Measurements from ENCODE around the gene ACBD7. TPM values are rescaled to one million over a fixed set of nuclear protein-coding genes. Genes with fewer than 3 reads are reported as not detected.
A peak's percentile ranks its signal among the peaks of the same experiment; 100 is the strongest.

ACBD7 gene
- total RNA-seq, 1 experiment from 2014 or later = 9.1 TPM

DNA sequence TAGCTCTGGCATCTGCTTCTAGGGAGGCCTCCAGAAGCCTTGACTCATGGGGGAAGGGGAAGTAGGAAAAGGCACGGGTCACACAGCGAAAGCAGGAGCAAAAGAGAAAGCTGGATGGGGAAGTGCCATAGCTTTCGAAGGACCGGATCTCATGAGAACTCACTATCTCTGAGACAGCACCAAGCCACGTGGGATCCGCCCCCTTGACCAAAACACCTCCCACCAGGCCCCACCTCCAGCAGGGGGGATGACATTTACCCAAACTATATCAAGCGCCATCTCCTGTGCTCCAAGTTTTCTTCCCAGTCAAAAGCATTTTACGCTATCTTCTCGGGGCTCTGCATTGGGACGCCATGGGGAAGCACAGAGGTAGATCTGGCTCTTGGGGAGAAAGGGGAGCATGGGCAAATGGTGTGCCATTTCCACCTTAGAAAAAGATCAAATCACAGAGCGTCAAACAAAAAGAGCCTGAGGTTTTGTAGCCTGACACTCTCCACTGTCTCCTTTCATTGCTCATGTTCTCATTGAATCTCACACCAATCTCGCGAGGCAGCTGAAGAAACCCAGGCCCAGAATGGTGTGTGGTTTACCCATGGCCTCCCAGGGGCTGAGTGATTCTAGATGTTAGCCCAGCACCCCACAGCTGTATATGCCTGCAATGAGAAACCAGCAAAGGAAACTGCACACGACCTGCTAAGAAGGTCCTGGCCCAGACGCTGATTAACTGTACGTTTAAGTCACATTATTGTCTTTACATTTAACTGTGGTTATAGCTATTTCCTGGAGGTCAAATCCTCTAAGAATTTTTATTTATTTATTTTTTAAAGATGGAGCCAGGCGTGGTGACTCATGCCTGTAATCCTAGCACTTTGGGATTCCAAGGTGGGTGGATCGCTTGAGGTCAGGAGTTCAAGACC lies 52.9 kb downstream of the ACBD7 start:
- Histone ChIP-seq H3K4me1 (replicated peaks) (peaks cover 20% of the 10 kb centered on the region), H3K27me3 (replicated peaks) (no peaks in the 10 kb centered on the region), H3K27ac (peak overlapping the region; percentile 54), H3K9me3 (replicated peaks) (no peaks in the 10 kb centered on the region), H3K4me3 (no peak overlapping the region), H3K36me3 (no peaks in the 10 kb centered on the region)
- peak; percentile 85 to 86 for DNase-seq (ENCODE audit: low read depth in 1 of 2, low spot score in 2 of 2)

DNA sequence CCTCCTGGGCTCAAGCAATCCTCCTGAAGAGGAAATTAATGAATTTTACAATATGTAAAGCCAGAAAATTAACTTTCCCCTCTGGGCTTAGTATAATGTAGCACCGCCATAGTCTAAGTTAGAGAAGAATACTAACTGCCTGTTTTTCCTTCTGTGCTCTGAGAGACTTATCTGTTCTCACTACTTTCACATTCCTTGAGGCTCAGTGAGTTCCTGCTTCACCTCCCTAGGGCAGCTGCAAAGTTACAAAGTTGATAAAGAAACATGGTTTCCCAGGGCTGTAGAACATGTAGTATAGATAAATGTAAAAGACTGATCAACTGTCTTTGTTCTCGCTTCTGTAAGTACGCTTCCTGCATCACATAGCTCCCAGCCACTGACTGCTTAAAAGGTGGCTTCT lies 60.8 kb downstream of the ACBD7 start:
- no peak for DNase-seq (ENCODE audit: low read depth in 1 of 2, low spot score in 2 of 2)
- Histone ChIP-seq H3K4me1 (replicated peaks) (no peaks in the 10 kb centered on the region), H3K4me3 (no peak overlapping the region), H3K9me3 (replicated peaks) (no peaks in the 10 kb centered on the region), H3K27ac (no peak overlapping the region), H3K36me3 (no peaks in the 10 kb centered on the region), H3K27me3 (replicated peaks) (no peaks in the 10 kb centered on the region)

Other genes with a start within 250 kb of the ACBD7 start
- gene SUV39H2, start 209.9 kb downstream of the ACBD7 start, total RNA-seq (2014; rRNA removed; shearing (Covaris generic)) = 45.1 and 46.0 TPM in 2 replicates
- 15.9 and 17.2 TPM in 2 replicates for gene DCLRE1C, start 134.7 kb downstream of the ACBD7 start, total RNA-seq (2014; rRNA removed; shearing (Covaris generic))
- gene MEIG1, start 129.4 kb downstream of the ACBD7 start, total RNA-seq (2014; rRNA removed; shearing (Covaris generic)) = not detected in 2 replicates
- 1.4 and 2.1 TPM in 2 replicates for gene OLAH, start 44.8 kb downstream of the ACBD7 start, total RNA-seq (2014; rRNA removed; shearing (Covaris generic))
- 2.8 and 13.9 TPM in 2 replicates for gene RPP38, start 8.6 kb upstream of the ACBD7 start, total RNA-seq (2014; rRNA removed; shearing (Covaris generic))
- gene NMT2, start 79.9 kb upstream of the ACBD7 start, total RNA-seq (2014; rRNA removed; shearing (Covaris generic)) = 53.7 and 80.6 TPM in 2 replicates

All from SJSA1 (cell line).